Keratinocyte (primary cell): Measurements from ENCODE around the gene NPTX1.

Experiments used
- EZH2 ChIP-seq: IDR thresholded peaks from one replicate; pipeline ENCODE4 v1.6.1; 2012; ENCODE audit warnings: inconsistent platforms, mild to moderate bottlenecking, low read length, moderate library complexity
- TF ChIP-seq, protein P1 (sequence below), 3 experiments: IDR thresholded peaks in 1 of 3; conservative IDR thresholded peaks in 1 of 3; optimal IDR thresholded peaks in 1 of 3; 2 replicates in 2 of 3; 3 replicates in 1 of 3; pipeline versions ENCODE3 to v1.5.1; 2011; ENCODE audit warnings: low read length in 3 of 3, mild to moderate bottlenecking in 3 of 3, moderate library complexity in 2 of 3, control low read depth in 1 of 3, inconsistent platforms in 1 of 3; ENCODE audit not compliant: insufficient read depth in 2 of 3; ENCODE audit errors: extremely low read depth in 1 of 3

DNA sequence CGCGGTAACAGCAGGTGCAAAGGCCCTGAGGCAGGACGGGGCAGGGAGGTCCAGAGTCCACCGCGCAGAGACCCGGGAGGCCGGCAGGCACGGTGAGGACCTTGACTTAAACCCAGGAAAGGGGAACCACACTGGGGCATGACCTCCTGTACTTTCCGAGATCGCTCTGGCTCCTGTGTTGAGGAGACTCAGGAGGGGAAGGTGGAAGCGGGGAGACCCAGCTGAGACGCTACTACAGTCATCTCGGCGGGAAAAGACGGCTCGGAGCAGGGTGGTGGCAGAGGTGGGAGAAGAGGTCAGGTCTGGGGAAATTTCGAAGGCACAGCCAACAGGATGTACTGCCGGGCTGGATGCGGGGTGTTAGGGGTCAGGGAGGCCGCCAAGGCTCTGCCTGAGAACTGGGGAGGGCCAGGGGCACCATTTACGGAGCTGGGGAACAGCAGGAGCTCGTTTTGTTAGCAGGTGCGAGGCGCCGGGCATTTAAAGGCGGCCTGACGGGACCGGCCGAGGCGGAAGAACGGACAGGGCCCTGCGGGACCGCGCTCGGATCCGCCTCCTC lies 22.3 kb downstream of the NPTX1 start:
- TF ChIP-seq, protein P1, sequence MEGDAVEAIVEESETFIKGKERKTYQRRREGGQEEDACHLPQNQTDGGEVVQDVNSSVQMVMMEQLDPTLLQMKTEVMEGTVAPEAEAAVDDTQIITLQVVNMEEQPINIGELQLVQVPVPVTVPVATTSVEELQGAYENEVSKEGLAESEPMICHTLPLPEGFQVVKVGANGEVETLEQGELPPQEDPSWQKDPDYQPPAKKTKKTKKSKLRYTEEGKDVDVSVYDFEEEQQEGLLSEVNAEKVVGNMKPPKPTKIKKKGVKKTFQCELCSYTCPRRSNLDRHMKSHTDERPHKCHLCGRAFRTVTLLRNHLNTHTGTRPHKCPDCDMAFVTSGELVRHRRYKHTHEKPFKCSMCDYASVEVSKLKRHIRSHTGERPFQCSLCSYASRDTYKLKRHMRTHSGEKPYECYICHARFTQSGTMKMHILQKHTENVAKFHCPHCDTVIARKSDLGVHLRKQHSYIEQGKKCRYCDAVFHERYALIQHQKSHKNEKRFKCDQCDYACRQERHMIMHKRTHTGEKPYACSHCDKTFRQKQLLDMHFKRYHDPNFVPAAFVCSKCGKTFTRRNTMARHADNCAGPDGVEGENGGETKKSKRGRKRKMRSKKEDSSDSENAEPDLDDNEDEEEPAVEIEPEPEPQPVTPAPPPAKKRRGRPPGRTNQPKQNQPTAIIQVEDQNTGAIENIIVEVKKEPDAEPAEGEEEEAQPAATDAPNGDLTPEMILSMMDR (optimal IDR thresholded peaks at IDR 0.05 in 1 of 3, IDR thresholded peaks at IDR 0.05 in 1 of 3, conservative IDR thresholded peaks at IDR 0.05 in 1 of 3; ENCODE audit: extremely low read depth in 1 of 3, insufficient read depth in 2 of 3, low read length in 3 of 3), result no peak
- TF ChIP-seq EZH2, result no peak
